Measurements from ENCODE around the gene DSPP.
"Not testable (repeated sequence)": the region's sequence is repeated elsewhere in the genome, so short reads cannot be mapped to it uniquely, and the experiment has no call there.

DSPP gene

DNA sequence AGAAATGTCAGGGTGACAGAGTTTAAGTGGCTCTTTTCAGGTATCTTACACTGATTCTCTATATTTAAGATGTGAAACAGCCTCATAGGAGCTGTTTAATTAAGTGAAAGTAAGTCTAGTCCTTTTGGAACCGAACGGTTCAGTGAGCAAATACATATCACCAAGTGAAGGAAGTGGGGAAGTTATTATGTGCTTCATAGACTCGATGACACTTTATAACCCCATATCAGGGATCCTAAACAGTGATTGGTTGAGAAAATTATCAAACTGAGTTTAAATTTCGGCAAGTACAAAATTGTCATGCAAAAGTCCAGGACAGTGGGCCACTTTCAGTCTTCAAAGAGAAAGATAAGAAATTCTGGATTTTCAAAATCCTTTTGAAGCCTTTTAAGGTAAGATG lies at the start of gene DSPP:
Gene DSPP (plus strand): TSS at position 301 of the 400 bp plus-strand sequence. CDS start 2,380 bp downstream, outside the sequence.
- DNase-seq: no peak

DNA sequence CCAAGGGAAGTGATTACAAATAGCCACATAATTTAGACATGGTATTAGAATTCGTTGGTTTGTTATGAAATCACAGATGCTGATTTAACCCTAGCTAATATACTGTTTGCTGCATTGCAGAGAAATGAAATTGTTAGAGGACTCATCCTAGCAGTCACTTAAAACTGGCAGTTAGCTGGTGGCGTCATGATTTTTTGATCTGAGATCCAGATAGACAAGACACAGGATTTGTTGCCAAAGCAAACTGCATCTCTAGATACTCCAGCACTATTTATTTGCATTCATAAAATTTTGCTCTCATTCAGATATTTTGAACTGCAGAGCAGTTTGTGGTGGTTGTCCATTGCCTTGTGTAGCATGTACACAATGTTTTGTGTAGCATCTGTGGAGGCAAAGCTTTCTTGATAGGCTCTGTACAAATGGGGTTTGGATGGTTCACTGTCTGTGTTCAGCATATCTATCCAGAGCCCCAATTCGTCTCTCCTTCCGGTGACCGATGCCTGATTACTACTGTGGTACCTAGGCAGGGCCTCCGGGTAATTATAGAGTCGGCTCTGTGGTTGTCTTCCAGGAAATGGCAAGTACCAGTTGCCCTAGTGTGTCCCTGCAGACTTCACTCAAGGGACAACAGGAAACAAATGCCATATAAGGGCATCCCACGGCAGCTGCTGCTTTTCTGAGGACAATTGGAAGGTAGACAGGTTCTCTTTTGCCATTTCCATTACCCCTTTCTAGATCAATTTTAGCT lies 49.1 kb upstream of the DSPP start:
- DNase-seq: peak; percentile 98

- DNase-seq: no peak
Observed at GRCh38 chr4:87560802-87561201, 47.5 kb upstream of the DSPP start.

DNA sequence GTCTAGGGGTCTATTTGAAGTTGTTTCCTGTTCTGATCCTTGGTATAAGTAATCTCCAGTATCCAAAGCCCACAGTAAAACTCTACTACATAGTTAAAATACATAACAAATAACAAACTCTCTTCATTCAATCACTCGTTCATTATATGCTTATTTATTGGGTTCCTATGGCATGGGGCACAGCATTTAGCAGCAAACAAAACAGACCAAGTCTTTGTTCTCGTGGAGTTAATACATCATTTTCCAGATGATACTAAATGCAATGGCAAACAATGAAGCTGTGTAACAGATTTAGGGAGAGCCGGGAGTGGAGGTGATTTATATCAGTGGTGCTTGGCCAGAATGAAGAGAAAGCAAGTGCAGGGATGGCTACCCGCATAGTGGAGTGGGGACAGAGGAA lies 42.6 kb upstream of the DSPP start:
- DNase-seq: peak; percentile 53

- peak; percentile 49 for DNase-seq
Observed at GRCh38 chr4:87566276-87566675, 42.1 kb upstream of the DSPP start.

DNA sequence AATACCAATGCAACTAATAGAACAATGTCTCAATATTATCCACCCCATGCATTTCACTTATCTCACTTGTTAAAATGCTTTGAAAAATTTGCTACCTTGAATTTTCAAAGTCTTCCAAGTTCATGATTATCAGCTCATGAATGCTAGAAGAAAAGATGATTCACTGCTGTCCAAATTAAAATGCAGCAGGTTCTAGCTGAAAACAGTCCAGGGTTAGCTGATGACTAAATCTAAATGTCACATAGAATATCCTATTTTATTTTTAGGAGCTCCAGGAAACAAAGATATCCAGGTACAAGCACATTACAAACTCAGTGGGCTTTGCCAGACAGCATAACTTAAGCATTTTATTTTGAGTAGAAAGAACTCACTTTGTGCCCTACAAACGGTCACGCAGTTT lies 41.1 kb upstream of the DSPP start:
- no peak for DNase-seq

DNA sequence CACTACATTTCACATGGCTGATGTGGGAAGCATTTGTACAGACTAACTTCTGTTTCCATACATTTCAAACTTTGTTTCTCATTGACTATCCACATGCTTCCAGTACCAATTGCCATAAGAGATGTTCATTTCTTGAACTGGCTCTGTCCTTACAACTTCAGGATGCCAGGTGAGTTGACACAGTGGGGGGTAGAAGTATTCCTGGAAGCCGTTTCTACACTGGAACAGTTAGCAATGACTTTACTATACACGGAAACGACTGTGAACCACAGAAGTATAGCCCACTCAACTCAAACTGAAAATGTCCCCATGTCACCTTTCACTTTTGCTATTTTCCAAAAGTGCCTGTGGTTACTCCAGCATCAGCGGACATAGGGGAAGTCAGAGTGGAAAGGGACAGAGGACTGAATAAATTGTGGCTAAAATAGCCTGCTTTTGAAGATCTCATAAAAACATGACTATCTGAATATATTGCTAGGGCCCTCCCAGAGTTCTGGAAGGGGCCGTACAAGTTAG lies 38.0 kb upstream of the DSPP start:
- no peak for DNase-seq

DNA sequence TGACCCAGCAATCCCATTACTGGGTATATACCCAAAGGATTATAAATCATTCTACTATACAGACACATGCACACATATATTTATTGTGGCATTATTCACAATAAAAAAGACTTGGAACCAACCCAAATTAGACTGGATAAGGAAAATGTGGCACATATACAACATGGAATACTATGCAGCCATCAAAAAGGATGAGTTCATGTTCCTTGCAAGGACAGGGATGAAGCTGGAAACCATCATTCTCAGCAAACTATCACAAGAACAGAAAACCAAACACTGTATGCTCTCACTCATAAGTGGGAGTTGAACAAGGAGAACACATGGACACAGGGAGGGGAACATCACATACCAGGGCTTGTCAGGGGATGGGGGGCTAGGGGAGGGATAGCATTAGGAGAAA lies 34.0 kb upstream of the DSPP start:
- not testable (repeated sequence) for DNase-seq

GRCh38 chr4:87574996-87575395 lies 33.3 kb upstream of the DSPP start:
- no peak for DNase-seq

DNA sequence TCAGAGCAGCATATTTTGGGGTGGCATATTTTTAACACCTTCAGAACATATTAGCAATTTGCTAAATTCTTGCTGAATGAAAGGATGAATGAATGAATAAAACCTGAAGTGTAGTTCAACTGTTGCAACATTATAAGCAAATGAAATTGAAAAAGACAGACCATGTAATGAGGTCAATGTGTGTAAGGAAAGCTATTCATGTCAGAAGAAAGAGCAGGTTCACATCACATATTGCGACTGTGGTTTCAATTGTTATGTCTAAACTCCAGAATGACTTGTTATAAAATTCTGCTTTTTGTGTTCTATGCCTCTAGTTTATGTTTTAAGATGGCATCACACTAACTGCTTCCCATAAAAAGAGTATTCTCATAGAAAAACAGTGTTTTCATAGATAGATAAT lies 32.9 kb upstream of the DSPP start:
- DNase-seq: no peak

GRCh38 chr4:87575983-87576382 lies 32.3 kb upstream of the DSPP start:
- no peak for DNase-seq

- DNase-seq: no peak
Observed at GRCh38 chr4:87579478-87579877, 28.9 kb upstream of the DSPP start.

DNA sequence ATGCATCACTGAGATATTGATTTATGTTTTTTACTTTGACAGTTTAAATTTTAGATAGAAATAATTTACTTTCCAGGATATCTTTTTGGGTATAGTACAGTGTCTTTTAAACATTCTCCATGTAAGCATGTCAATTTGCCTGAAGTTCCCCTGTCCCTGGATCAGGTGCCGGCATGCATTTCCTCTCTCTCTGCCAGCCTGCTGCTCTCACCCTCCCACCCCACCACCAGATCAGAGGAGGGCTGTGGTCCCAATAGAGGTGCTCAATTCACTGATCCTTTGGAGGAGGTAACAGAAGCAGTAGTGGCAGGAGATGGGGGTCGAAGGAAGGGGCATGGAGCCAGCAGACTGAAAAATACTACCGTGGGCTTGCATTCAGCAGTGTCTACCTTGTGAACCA lies 28.3 kb upstream of the DSPP start:
- DNase-seq: no peak

GRCh38 chr4:87584222-87584908 lies 24.0 kb upstream of the DSPP start:
- DNase-seq: no peak

DNA sequence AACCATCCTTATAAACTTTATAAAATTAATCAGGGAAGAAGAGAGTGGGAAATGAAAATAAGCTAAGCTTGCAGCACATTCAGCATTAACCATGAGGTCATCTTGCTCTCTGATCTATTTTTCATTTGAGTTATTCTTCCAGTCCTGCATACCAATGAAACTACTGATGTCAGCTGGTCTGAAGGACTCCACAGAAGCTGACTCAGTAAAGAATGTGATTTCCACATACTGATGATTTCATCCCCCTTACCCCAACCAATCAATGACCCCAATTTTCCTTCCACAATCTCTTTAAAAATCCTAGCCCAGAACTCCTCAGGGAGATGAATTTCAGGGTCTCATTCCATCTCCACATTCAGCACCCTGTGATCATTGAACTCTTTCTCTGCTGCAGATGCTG lies 18.8 kb upstream of the DSPP start:
- DNase-seq: no peak

- DNase-seq: no peak
Observed at GRCh38 chr4:87592124-87592523, 16.2 kb upstream of the DSPP start.

- DNase-seq: no peak
Observed at GRCh38 chr4:87601361-87601760, 7.0 kb upstream of the DSPP start.

DNA sequence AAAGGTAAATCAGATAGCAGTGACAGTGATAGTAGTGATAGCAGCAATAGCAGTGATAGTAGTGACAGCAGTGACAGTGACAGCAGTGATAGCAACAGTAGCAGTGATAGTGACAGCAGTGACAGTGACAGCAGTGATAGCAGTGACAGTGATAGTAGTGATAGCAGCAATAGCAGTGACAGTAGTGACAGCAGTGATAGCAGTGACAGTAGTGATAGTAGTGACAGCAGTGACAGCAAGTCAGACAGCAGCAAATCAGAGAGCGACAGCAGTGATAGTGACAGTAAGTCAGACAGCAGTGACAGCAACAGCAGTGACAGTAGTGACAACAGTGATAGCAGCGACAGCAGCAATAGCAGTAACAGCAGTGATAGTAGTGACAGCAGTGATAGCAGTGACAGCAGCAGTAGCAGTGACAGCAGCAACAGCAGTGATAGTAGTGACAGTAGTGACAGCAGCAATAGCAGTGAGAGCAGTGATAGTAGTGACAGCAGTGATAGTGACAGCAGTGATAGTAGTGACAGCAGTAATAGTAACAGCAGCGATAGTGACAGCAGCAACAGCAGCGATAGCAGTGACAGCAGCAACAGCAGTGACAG lies 6.1 kb downstream of the DSPP start:
- DNase-seq: no peak

- DNase-seq: no peak
Observed at GRCh38 chr4:87616268-87616667, 7.9 kb downstream of the DSPP start.

GRCh38 chr4:87620086-87620485 lies 11.8 kb downstream of the DSPP start:
- no peak for DNase-seq

DNA sequence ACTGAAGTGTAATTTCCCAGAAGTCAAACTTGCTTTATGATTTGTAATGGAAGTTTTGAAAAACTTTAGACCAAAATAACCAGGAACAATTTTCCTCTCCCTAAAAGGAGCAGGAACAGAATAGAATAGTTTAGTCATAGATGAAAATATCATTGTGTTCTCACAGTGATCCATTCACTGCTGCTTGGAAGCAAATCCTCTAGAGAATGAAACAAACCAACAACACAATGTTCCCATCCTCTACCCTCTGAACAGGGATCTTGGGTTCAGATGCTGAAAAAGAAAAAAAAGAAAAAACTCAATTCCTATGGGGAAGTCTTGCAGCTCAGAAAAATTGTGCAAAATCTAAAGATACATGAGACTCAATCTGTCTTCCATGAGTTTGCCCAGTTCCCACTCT lies 12.2 kb downstream of the DSPP start:
- DNase-seq: no peak

- no peak for DNase-seq
Observed at GRCh38 chr4:87622303-87622702, 14.0 kb downstream of the DSPP start.

GRCh38 chr4:87624698-87625097 lies 16.4 kb downstream of the DSPP start:
- DNase-seq: no peak

DNA sequence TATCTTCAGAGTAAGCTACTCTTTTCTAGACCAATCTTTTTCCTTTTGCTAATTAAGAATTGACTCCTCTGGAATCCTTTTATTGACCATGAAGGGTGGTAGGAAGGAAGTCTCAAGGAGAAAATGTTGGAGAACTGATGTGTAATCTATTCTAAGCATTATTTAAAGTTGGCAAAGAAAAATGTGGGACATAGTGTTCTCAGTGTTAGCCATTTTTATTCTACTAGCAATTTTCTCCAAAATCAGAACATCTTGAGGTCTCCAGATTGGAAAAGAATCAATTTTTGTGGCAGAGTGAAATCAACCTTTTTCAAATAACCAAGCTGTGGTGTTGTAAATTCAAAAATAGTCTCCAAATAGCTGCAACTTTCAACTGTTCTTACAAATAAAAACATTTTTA lies 23.3 kb downstream of the DSPP start:
- DNase-seq: no peak
